T-helper 2 cell treated with Interferon-gamma antibody and Interleukin-4, amounts not matched to agents 100 ng/mL and 5 ng/mL, for 36 hours (primary cell): ENCODE data around the gene ELP1. TPM values are rescaled to one million over a fixed set of nuclear protein-coding genes. Genes with fewer than 3 reads are reported as not detected.
"Not testable (repeated sequence)": the region's sequence is repeated elsewhere in the genome, so short reads cannot be mapped to it uniquely, and the experiment has no call there.

Experiments
- intact Hi-C: fragments of 100-400 bp; cut with micrococcal nuclease; formaldehyde crosslinking; loops from one replicate; pipeline ENCODE4 v1.15.1; 2023
- total RNA-seq: library from RNA; stranded (reverse); gene quantifications from 2 replicates; pipeline ENCODE4 v1.2.3, GENCODE V29; 2022

ELP1 gene
- total RNA-seq, 1 donor from 2014 or later: 25.6 TPM

DNA sequence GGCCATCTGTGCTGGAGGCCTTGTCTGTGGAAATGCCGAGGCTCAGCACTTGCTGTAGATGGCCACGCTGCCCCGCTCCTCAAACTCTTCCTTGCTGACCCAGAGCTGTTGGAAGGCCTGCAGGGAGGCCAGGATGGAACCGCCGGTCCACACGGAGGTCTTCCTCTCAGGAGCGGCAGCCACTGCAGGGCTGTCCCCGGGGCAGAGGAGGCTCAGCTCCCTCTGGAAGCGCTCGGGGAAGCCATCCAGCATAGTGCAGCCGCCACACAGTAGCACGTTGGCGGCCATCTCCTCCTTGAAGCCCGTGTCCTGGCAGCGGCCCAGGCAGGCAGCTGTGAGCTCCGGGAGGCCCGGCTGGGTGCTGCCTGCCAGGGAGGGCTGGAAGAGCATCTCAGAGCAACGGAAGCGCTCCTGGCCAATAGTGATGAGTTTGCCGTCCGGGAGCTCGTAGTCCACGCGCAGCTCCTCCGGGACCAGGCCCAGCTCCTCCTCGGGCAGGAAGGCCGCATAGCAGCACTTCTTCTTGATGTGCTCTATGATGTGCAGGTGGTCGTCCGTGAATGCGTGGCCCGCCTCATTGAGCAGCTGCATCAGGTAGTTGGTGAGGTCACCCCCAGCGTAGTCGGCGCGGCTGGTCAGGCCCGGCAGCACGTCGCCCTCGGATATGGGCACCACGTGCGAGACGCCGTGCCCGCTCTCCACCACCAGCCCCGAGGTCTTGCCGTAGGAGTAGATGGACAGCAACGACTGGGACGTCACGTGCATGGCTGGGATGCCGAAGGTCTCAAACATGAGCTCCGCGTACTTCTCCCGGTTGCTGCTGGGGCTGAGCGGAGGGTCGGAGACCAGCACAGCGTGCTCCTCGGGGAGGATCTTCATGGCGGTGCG is 79.0 kb downstream of the ELP1 start:
- intact Hi-C loops: no loop called here

DNA sequence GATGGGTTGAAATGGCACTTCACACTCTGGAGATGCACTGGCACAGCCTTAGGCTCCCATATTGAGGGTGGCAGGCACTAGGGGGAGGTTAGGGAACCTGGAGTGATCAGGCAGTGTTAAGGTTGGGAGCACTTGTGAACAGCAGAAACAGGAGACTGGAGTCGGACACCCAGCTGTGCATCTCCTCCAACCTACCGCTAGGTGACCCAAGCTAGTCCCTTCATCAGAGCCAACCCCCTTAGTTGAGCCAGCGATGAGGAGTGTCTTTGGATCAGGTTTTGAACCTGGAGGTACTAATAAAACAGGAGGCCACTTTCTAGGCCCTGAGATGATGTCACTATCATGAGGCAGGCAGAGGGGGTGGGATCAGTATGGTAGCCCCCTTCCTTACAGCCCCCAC is 79.8 kb downstream of the ELP1 start:
- intact Hi-C loops: no loop called here

- intact Hi-C loops: no loop called here
Measured at GRCh38 chr9:108852079-108852478, 81.8 kb downstream of the ELP1 start.

DNA sequence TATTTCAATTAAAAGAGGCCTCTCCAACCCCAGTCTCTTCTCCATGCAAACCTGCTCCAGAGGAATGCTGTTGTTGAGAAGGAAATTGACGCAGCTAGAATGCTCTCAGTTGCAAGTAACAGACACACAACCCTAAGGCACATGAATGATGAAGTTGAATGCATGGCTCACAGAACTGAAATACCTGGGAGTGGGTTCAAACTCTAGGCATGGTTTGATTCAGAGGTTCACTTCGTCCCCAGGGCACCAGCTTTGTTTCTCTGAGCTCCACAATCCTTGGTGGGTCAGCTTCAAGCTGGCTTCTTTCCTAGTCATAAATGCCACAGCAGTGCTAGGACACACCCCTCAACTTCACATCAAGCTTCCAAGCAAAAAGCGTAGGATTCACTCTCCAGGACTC is 82.8 kb downstream of the ELP1 start:
- intact Hi-C loops: no loop called here

DNA sequence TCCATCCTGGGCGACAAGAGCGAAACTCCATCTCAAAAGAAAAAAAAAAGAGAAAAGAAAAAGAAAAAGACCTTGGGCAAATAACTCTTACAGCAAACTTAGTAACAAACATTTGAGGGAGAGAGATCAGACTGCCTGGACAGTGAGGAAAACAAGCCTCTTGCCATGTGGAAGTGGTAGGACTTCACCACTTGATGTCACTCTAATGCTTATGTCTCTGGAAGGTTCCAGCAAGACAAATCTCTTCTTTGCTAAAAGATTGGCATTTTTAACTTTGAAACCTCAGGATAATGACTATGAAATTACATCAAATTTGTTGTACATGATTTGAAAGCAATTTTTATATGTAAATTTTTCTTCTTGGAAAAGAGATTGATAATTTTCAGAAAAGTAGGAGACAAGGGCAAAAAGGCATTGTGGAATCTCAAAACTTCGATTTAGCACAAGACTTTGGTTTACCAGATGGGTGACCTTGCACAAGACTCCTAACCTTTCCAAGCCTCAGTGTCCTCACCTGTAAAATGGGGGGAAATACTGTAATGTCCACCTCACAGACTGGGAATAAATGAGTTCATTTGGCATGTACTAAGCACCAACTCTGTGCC is 83.5 kb downstream of the ELP1 start:
- intact Hi-C loops: no loop called here

DNA sequence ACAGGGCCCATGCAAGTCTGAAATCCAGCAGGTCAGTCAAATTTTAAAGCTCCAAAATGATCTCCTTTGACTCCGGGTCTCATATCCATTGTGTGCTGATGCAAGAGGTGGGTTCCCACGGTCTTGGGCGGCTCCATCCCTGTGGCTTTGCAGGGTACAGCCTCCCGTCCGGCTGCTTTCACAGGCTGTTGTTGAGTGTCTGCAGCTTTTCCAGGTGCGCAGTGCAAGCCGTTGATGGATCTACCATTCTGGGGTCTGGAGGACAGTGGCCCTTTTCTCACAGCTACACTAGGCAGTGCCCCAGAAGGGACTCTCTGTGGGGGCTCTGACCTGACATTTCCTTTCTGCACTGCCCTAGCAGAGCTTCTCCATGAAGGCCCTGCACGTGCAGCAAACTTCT is 85.6 kb downstream of the ELP1 start:
- intact Hi-C loops: not testable (repeated sequence)

DNA sequence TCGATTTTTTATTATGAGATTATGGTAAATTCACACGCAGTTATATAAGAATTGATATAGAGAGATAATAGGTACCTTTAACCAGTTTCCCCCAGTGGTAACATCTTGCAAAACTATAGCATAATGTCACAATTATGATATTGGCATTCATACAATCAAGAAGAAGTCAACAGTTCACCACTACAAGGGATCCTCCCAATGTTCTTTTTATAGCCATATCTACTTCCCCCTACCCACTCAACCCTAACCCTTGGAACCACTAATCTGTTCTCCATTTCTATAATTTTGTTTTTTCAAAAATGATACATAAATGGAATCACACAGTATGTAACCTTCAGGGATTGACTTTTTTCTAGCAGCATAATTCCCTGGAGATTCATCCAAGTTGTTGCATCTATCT is 88.0 kb downstream of the ELP1 start:
- intact Hi-C loops: no loop called here

- intact Hi-C loops: no loop called here
Measured at GRCh38 chr9:108845507-108845906, 88.4 kb downstream of the ELP1 start.

GRCh38 chr9:108844856-108845255 is 89.1 kb downstream of the ELP1 start:
- intact Hi-C loops: no loop called here

DNA sequence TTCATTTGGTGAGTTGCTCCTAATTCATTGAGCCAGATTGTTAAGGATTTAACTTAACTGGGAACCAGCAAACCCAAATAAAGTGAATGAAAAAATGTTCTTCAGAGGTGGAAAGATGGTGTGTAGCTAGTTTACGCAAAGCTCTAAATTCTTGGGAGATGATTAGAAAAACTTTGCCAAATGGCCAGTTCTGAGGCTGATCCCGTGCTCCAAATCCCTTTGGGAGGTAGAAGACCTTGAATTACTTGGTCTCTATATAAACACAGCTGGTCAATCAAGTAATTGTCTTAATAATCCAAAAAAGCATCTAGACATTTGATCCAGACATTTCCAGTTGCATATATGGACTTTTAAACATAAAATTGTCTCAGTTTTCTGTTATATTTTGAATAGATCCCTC is 89.5 kb downstream of the ELP1 start:
- intact Hi-C loops: no loop called here

GRCh38 chr9:108842610-108843295 is 91.2 kb downstream of the ELP1 start:
- intact Hi-C loops: no loop called here

DNA sequence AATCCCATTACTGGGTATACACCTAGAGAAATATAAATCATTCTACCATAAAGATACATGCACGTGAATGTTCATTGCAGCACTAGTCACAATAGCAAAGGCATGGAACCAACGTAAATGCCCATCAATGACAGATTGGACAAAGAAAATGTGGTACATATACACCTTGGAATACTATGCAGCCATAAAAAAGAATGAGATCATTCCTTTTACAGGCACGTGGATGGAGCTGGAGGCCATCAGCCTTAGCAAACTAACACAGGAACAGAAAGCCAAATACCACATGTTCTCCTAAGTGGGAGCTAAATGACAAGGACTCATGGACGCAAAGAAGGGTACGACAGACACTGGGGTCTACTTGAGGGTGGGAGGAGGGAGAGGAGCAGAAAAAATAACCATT is 94.4 kb downstream of the ELP1 start:
- intact Hi-C loops: not testable (repeated sequence)

DNA sequence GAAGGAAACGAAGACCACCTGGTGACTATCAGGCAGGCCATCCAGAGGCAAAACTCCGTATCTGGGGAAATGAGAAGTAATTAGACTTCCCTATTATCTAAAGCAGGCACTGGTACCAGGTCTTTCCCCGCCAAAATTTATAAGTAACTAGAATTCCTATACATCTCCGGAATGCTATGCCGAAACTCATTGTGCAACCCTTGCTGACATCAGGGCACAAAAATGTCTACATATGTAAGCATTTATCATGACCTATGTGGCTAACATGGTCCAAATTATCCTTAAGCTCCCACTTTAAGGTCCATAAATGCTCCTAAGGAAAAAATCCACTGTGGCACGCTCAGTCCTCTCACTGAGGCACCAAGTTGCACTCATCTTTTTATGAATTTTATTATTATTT is 95.9 kb downstream of the ELP1 start:
- intact Hi-C loops: no loop called here

GRCh38 chr9:108837530-108837929 is 96.4 kb downstream of the ELP1 start:
- intact Hi-C loops: no loop called here

- intact Hi-C loops: no loop called here
Measured at GRCh38 chr9:108836781-108837180, 97.1 kb downstream of the ELP1 start.

DNA sequence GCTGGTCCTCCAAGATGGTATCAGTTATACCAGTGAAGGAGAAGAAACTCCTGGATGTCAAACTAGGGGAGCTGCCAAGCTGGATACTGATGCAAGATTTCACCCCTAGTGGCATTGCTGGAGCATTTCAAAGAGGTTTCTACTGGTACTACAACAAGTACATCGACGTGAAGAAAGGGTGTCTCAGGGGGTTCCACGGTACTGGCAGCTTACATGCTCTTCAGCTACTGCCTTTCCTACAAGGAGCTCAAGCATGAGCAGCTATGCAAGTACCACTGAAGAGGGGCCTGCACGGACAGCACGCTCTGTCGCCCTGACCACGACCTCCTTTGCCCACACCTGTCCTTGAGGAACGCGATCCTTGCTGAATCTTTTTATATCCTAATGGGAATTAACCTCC is 97.6 kb downstream of the ELP1 start:
- intact Hi-C loops: no loop called here

GRCh38 chr9:108835831-108836230 is 98.1 kb downstream of the ELP1 start:
- intact Hi-C loops: no loop called here

DNA sequence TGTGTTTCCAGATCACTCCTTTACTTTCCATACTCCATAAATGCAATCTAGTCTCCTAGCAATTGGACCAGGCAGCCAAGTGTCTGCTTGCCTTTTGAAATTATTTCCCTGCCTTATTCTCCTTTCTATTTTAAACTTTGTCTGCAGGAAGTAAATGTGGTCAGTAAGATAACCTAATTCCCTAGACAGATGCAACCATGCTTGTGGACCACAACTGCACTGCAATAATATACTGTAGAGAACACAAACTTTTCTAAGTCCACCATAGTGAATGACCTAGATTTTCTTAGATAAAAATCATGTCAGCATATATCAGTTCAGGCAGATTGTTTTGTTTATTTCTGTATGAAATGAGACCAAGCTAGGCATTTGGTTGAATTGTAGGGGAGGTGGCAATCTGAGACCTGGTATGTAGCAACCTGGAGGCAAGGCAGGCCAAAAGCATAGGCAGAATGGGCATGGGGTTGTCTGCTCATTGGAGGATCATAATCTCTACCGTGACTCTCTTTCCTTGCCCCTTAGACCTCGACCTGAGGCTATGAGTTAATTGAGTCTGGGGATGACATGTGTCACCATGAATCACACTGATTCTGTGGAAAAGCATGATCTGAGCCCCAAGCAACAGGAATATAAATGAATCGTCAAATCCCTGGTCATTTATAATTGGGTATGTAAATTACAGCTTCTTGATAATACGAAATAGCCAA is 98.8 kb downstream of the ELP1 start:
- intact Hi-C loops: no loop called here

- intact Hi-C loops: no loop called here
Measured at GRCh38 chr9:108832179-108832500, 101.8 kb downstream of the ELP1 start.

GRCh38 chr9:108831496-108832178 is 102.3 kb downstream of the ELP1 start:
- intact Hi-C loops: no loop called here

DNA sequence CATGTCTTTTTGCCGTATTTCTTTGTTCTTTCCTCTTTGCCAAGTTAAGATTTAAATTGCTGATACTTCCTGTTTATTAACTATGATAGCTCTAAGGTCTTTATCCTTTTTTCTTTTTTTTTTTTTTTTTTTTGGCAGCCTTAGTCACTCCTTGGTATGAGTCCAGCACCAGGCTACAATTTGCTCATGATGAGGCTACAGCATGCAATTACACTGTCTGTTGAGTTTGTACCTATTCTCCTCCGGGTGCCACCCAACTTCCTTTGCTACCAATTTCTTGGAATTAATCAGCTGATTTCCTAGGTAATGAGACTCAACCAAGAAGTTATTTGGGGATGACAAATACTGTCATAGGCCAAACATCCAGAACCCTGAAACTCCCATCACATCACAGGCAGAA is 103.7 kb downstream of the ELP1 start:
- intact Hi-C loops: no loop called here
